ENCODE data around the gene MAP6. TPM values are rescaled to one million over a fixed set of nuclear protein-coding genes. Genes with fewer than 3 reads are reported as not detected.
A peak's percentile ranks its signal among the peaks of the same experiment; 100 is the strongest.

Gene MAP6
- total RNA-seq, 6 experiments from 2014 or later, result 0.26 to 0.86 (median 0.58) TPM

DNA sequence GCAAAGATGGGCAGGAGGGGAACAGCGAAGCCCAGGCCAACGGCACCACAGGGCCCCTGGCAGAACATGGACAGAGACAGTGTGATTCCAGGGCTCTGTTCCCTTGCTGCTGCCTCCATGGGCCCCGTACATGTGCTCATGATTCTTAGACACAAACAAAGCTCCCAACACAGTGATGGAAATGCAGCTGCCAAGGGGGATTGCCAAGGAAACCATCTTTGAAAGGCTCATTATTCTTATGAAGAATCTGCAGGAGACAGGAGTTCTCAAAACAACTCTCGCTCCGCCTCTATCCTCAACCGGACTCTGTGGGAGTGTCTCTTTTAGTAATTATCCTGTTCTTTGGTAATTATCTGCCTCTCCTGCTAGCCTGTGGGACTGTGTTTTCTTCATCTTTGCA, 74.6 kb downstream of the MAP6 start:
- H3K27ac ChIP-seq, result no peak overlapping the region
- TF ChIP-seq POLR2A (IDR thresholded peaks at IDR 0.05), result no peak
- TF ChIP-seq, protein P1, sequence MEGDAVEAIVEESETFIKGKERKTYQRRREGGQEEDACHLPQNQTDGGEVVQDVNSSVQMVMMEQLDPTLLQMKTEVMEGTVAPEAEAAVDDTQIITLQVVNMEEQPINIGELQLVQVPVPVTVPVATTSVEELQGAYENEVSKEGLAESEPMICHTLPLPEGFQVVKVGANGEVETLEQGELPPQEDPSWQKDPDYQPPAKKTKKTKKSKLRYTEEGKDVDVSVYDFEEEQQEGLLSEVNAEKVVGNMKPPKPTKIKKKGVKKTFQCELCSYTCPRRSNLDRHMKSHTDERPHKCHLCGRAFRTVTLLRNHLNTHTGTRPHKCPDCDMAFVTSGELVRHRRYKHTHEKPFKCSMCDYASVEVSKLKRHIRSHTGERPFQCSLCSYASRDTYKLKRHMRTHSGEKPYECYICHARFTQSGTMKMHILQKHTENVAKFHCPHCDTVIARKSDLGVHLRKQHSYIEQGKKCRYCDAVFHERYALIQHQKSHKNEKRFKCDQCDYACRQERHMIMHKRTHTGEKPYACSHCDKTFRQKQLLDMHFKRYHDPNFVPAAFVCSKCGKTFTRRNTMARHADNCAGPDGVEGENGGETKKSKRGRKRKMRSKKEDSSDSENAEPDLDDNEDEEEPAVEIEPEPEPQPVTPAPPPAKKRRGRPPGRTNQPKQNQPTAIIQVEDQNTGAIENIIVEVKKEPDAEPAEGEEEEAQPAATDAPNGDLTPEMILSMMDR (IDR thresholded peaks at IDR 0.05), result no peak
- H3K9me3 ChIP-seq, result no peaks in the 10 kb centered on the region
- DNase-seq (no peak), ATAC-seq (no peak)
- 75% methylated on average over 3 of the region's 6 CpGs for WGBS (ENCODE audit: insufficient coverage, low coverage, low lambda C conversion rate, missing lambda C conversion rate)
- no peak overlapping the region for H3K4me3 ChIP-seq
- no peaks in the 10 kb centered on the region for H3K27me3 ChIP-seq
- intact Hi-C loops (cut with DNase I), result no loop called here
- H3K4me1 ChIP-seq, result no peaks in the 10 kb centered on the region
- H3K36me3 ChIP-seq, result no peaks in the 10 kb centered on the region

DNA sequence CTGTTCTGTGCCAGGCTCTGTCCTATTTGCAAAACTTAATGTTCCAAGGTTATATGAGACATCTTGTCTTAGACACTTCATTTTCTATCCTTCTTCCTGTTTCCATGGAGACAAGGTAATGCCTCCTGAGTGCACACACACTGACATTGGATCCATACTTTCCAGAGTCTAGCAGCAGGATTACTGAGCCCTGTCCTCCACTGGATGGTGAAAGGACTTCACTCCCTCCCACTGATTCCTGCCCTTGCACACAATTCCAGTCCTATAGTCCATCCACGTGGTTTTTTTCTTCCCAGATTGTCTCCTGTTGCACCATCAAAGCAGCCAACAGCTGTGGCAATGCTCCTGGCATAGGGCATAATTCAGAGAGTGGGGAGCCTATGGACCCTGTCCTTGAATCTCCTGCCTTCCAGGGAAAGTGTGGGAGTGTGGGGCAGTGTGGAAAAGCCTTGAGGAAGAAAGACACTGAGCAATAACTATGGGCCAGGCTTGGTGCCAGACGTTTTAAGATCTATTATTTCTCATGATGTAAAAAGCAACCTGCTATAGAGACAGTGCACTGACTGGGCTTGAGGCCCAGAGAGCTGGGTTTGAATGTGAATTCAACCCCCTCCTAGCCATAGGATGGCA, 75.4 kb downstream of the MAP6 start:
- Histone ChIP-seq H3K36me3 (no peaks in the 10 kb centered on the region), H3K4me3 (no peak overlapping the region), H3K27ac (no peak overlapping the region), H3K27me3 (no peaks in the 10 kb centered on the region), H3K9me3 (no peaks in the 10 kb centered on the region), H3K4me1 (no peaks in the 10 kb centered on the region)
- TF ChIP-seq POLR2A (IDR thresholded peaks at IDR 0.05), result no peak
- TF ChIP-seq, protein P1 (IDR thresholded peaks at IDR 0.05), result no peak
- intact Hi-C loops (cut with DNase I), result no loop called here
- ATAC-seq (peak in 2 of 4 donors; percentile 44 to 70), DNase-seq (no peak)
- 32% methylated on average over 2 of the region's 2 CpGs for WGBS (ENCODE audit: insufficient coverage, low coverage, low lambda C conversion rate, missing lambda C conversion rate)

DNA sequence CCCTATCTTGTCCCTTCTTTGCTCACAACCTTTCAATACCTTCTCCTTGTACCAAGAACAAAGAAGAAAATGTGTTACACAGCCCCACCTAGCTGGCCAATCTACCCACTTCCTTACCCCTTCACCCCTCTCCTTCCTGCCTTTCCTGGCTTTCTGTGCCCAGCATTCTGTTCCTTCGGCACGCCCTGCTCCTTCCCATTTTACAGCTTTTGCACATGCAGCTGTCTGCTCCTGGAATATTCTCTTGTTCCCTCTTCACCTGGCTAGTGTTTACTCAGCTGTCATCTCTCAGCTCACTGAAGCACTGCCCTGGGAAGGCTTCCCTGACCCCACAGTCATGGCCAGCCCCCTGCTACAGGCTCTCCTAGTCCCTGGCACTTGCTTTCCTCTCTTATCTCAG, 76.1 kb downstream of the MAP6 start:
- ATAC-seq (no peak), DNase-seq (no peak)
- Histone ChIP-seq H3K4me3 (no peak overlapping the region), H3K27ac (no peak overlapping the region), H3K4me1 (peaks cover 0 to 3% (median 1%) of the 10 kb centered on the region in 4 donors), H3K36me3 (no peaks in the 10 kb centered on the region), H3K9me3 (no peaks in the 10 kb centered on the region), H3K27me3 (no peaks in the 10 kb centered on the region)
- intact Hi-C loops (cut with DNase I), result no loop called here
- WGBS (ENCODE audit: insufficient coverage, low coverage, low lambda C conversion rate, missing lambda C conversion rate), result 62% methylated on average over 2 of the region's 2 CpGs
- TF ChIP-seq, protein P1 (IDR thresholded peaks at IDR 0.05), result no peak
- no peak for TF ChIP-seq POLR2A (IDR thresholded peaks at IDR 0.05)

DNA sequence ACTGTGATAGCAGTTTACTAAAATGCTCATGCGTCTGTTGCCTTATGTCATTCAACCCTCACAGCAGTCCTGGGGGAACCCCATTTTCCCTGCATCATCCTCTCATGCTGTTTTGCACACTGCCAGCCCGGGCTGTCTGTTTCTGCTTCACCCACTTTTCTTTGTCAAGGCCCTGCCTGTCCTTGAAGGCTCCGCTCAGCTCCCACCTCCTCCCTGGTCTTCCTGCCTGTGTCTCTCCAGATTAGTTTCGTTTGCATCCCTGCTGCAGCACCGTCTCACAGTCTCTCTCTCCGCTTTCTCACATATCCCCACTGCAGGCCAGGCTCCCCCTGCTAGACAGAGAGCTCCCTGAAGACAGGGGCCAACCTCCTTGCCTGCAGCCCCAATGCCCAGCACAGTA, 76.9 kb downstream of the MAP6 start:
- Histone ChIP-seq H3K4me3 (no peak overlapping the region), H3K4me1 (peaks cover 0 to 4% (median 2%) of the 10 kb centered on the region in 4 donors), H3K36me3 (no peaks in the 10 kb centered on the region), H3K27me3 (no peaks in the 10 kb centered on the region), H3K27ac (no peak overlapping the region), H3K9me3 (no peaks in the 10 kb centered on the region)
- TF ChIP-seq, protein P1 (IDR thresholded peaks at IDR 0.05), result no peak
- TF ChIP-seq POLR2A (IDR thresholded peaks at IDR 0.05), result no peak
- DNase-seq (no peak), ATAC-seq (no peak)
- 58% methylated on average over 6 of the region's 6 CpGs for WGBS (ENCODE audit: insufficient coverage, low coverage, low lambda C conversion rate, missing lambda C conversion rate)
- intact Hi-C loops (cut with DNase I), result no loop called here

All from right lobe of liver (tissue), 6 donors.